GM19043 (cell line): Measurements from ENCODE around the gene TSC2.

Experiments
- ATAC-seq: cut with Tn5 transposase; IDR thresholded peaks from one replicate; pipeline ENCODE4 v1.9.1; 2021; ENCODE audit warnings: low read depth; ENCODE audit not compliant: unreplicated experiment

TSC2 gene

GRCh38 chr16:2083876-2084780 lies 36.3 kb downstream of the TSC2 start:
- no peak for ATAC-seq

GRCh38 chr16:2084895-2085625 lies 37.3 kb downstream of the TSC2 start:
- ATAC-seq, result no peak

GRCh38 chr16:2085669-2086068 lies 37.9 kb downstream of the TSC2 start:
- ATAC-seq, result no peak

- no peak for ATAC-seq
Measured at GRCh38 chr16:2086106-2086742, 38.4 kb downstream of the TSC2 start.

- no peak for ATAC-seq
Measured at GRCh38 chr16:2086812-2087747, 39.3 kb downstream of the TSC2 start.

- no peak for ATAC-seq
Measured at GRCh38 chr16:2087748-2088631, 40.2 kb downstream of the TSC2 start.

GRCh38 chr16:2088759-2089358 lies 41.1 kb downstream of the TSC2 start:
- ATAC-seq, result no peak

- ATAC-seq, result no peak
Measured at GRCh38 chr16:2089706-2090480, 42.1 kb downstream of the TSC2 start.

GRCh38 chr16:2090481-2090776 lies 42.6 kb downstream of the TSC2 start:
- no peak for ATAC-seq

- ATAC-seq, result no peak
Measured at GRCh38 chr16:2090777-2091546, 43.2 kb downstream of the TSC2 start.

GRCh38 chr16:2091547-2092255 lies 43.9 kb downstream of the TSC2 start:
- no peak for ATAC-seq

GRCh38 chr16:2092256-2092620 lies 44.5 kb downstream of the TSC2 start:
- no peak for ATAC-seq

GRCh38 chr16:2092866-2093265 lies 45.1 kb downstream of the TSC2 start:
- no peak for ATAC-seq

- no peak for ATAC-seq
Measured at GRCh38 chr16:2093793-2094192, 46.0 kb downstream of the TSC2 start.

GRCh38 chr16:2095315-2095853 lies 47.6 kb downstream of the TSC2 start:
- no peak for ATAC-seq

GRCh38 chr16:2095918-2096582 lies 48.3 kb downstream of the TSC2 start:
- ATAC-seq, result no peak
